Erythroblast (primary cell): ENCODE measurements around the gene METTL24.

ENCODE experiments used
- GATA1 ChIP-seq: IDR thresholded peaks from 2 replicates; pipeline ENCODE4 v1.6.1; 2011; ENCODE audit warnings: low read depth, mild to moderate bottlenecking, control low read depth, low read length, moderate library complexity
- POLR2A ChIP-seq: IDR thresholded peaks from 2 replicates; pipeline ENCODE4 v1.6.1; 2011; ENCODE audit warnings: mild to moderate bottlenecking, low read length

- TF ChIP-seq POLR2A (no peak), GATA1 (no peak)
Observed at GRCh38 chr6:110401585-110402176, 43.5 kb upstream of the METTL24 start.
